Hematopoietic multipotent progenitor cell treated with erythropoietin and hydrocortisone succinate and interleukin-3 and kit ligand, for 17 days (in vitro differentiated cells): Measurements from ENCODE around the gene AADACL4.

ENCODE experiments used
- DNase-seq: peaks from one replicate; pipeline ENCODE4 v3.0.0-alpha.2; 2015; ENCODE audit warnings: low spot score

AADACL4 gene

DNA sequence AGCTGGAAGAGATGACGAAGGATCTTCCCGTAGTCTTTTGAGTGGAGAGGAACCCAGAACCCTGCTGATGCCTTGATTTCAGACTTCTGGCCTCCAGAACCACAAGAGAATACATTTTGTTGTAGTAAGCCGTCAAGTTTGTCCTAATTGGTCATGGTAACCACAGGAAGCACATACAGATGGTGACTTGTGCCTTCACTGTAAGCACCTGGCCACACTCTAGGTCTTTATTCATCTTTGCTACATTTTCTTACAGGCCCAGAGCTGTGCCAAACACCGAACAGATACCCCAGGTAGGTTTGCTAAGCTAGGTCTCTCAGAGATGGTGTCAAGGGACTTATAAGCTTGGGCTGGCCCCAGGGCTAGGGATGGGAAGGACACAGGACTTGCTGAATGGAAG lies 30.7 kb upstream of the AADACL4 start:
- no peak for DNase-seq

DNA sequence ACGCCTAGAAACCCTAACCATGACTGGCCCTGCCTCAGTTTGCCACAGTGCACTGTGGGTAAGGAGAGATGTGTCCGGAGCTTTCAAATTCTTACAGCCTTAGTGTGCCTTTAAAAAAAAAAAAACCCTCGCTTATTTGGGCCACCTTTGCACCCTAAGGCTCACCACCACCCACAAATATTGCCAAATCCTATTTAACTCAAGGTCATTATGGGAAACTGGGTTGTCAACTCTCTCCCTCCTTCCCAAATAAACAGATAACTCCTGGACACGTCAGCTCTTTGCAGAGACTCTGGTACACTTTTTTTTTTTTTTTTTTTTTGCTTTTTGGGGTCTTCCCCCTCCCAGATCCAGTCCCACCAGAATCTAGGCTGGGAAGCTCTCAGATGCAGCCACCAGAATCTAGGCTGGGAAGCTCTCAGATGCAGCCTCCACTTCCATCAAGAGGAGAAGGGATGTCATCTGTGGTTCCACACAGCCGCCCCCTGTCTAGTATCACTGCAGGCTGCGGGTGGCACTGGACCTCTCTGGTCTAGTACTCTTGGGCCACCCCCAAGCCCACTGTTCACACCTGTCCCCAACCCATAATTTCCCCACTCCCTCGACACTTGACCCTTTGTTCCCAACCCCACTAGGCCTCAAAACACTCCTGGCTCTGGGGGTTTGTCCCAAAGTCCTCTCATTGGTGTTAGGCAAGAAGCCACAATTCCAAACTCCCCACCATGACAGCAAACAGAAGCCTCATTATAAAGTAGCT lies 29.3 kb upstream of the AADACL4 start:
- no peak for DNase-seq

DNA sequence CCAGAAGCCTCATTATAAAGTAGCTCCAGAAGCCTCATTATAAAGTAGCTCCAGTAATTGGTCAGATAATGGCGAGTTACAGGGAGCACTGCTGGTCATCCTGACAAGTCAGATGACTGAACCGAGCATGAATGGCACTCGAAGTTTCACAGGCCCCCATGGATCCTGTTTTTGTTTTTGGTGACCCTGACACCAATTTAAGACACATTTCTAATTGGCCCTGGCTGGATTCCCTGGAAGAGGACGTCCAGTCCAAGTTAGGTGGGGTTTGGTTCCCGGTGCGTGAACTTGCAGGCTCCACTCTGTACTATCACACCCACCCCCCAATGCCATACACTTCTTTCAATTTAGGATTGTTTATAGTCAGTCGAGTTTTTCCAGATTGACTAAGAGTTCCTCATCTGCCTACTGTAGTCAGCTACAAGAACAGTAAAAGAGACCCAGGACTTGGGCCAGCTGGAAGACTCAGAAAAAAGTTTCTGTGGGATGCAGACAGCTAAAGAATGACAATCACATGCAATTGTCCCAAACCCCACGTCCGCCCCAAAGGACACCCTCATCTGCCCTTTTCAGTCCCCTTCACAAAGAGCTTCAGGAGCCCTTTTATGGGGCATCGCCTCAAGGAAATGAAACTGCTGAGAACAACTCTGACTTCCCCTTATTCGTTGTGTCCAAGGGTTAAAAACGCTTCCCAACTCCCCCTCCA lies 28.6 kb upstream of the AADACL4 start:
- DNase-seq = no peak

DNA sequence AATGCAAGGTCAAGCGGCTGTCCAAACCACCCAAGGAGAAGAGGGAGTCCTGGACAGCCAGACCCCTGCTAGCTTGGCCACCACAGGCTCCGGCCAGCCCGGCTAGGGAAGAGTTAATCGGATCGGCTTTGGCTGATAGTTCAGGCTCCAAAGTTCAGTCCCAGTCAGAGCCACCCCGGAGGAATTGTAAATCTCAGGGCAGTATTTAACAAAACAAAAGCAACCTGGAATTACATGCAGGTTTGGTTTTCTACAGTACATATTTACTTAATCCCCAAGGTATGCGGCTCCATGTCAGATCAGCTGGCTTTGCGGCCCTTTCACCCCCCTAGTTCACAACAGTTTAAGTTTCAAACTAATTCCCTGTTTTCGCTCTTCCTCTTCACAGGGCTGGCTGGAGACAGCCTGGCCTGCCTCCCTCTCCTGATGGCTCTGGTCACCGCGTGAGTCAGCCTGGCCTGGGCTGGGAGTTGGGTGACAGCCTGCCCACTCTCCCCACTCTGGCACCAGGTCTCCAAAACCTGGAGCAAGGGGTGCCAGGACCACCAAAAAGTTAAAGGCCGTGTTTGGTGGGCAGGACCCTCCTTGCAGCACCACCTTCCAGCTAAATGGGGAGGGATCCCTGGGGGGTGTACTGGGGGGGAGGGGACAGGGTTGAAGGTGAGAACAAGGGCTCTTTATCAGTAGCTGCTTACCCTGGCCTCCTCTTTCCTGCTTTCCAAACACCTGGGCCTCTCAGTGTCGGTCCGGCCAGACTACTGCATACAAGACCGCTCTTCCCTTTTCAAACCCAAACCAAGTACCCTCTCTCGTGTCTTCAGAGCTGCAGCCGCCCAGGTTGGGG lies 27.8 kb upstream of the AADACL4 start:
- DNase-seq = no peak

GRCh38 chr1:12616709-12617373 lies 27.0 kb upstream of the AADACL4 start:
- DNase-seq = no peak

DNA sequence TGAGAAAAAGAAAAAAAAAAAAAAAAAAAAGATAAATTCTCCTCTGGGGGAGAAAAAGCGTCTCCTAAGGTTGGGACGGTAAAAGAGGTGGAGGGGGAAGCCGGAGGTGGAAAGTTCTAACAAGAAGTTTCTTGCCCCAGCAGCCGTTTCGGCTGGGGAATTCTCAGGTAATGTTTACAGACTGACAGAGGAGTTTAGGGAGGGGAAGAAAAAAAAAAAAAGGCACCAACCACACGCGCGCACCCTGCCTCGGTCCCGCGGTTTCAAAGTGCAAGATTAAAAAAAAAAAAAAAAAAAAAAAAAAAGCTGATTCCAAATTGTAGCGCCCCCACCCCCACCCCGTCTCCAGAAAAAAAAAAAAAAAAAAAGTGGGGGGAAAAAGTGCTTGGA lies 26.4 kb upstream of the AADACL4 start:
- DNase-seq = no peak

GRCh38 chr1:12617901-12618660 lies 25.8 kb upstream of the AADACL4 start, which contains the start of gene DHRS3:
Gene DHRS3, minus strand, starts transcription at chr1:12618210. Its CDS starts 862 bp downstream, at chr1:12617348.
- peak; percentile 23 for DNase-seq

DNA sequence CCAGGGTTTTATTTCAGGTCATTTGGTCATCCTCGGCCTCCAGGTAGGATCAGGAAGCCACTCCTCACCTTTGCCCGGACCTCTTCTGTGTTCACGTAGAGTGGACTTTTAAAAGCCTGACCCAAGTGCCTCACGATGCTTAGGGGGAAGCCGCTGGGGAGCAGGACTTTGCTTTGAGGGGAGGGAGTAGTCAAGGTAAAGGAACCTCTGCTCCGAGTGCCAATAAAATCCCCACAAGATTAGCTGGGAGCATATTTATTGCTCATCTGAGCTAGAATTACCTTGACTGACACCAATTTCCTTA lies 25.3 kb upstream of the AADACL4 start:
- DNase-seq = no peak

DNA sequence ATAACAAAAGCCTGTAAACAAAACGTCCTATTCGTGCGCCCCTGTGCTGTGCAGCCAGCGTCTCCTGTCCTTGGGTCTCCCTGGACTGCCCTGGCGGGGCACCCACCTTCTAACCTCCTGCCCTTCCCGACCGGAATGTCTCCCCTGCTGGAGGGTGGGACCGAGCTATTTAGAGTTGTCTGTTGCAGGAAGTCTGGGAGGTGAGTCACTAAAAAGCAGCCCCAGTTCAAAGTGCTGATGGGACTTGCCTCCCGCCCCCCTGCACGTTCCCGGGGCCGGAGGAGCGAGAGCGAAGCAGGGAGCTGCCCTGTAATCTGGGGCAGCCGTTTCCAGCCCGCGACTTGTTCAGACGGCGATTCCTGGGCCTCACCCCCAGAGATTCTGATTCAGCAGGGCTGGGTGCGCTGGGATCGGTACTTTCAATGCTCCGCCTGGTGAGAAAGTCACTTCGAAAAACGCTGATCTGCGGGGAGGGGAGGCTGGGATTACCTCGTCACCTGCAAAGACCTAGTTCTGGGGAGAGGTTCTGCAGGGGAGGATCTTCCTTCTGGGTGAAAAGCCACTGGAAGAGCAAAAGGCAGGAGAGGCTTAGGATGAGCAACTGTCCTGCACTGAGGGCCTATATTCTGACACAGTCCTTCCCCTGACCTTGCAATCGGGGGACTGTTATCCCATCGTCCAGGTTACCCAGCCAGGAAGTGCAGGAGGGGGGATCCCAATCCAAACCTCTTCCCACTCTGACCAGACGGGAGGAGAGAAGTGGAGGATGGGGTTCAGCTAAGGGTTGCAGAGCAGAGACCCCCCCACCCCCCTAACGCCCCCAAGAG lies 24.7 kb upstream of the AADACL4 start:
- DNase-seq = peak; percentile 14

DNA sequence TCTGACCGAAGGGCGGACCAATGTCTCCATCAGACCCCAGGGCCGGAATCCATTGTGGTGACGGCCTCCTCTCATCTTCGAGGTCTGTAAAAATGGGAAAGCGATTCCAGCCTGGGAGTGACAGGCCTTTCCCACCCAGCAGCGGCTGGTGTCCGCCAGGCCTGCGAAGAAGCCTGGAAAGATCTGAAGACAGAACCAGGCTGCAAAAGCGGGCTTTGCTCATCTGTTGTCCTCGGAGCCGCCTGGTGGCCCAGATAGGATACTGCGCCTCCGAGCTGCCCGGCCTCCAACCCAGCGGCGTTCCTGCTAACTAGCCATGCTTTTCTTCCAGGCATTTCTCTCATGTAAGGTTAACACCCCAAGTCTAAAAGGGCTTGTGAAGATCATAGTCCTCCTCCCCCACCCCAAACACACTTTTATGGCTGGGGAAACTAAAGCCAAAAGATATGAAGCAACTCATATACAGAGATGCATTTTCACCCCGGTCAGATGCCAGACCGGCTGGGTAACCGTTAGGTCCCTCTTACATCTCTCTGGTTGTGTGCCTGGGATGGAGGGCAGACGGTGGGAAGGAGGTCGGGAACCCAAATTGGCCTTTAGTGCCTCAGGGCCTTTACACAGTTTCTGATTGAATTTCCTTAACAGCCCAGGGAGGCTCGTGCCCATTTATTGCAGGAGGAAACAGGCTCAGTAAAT lies 23.9 kb upstream of the AADACL4 start:
- peak; percentile 65 for DNase-seq

- DNase-seq = no peak
Observed at GRCh38 chr1:12620488-12620865, 23.4 kb upstream of the AADACL4 start.

- DNase-seq = no peak
Observed at GRCh38 chr1:12620931-12621330, 23.0 kb upstream of the AADACL4 start.

DNA sequence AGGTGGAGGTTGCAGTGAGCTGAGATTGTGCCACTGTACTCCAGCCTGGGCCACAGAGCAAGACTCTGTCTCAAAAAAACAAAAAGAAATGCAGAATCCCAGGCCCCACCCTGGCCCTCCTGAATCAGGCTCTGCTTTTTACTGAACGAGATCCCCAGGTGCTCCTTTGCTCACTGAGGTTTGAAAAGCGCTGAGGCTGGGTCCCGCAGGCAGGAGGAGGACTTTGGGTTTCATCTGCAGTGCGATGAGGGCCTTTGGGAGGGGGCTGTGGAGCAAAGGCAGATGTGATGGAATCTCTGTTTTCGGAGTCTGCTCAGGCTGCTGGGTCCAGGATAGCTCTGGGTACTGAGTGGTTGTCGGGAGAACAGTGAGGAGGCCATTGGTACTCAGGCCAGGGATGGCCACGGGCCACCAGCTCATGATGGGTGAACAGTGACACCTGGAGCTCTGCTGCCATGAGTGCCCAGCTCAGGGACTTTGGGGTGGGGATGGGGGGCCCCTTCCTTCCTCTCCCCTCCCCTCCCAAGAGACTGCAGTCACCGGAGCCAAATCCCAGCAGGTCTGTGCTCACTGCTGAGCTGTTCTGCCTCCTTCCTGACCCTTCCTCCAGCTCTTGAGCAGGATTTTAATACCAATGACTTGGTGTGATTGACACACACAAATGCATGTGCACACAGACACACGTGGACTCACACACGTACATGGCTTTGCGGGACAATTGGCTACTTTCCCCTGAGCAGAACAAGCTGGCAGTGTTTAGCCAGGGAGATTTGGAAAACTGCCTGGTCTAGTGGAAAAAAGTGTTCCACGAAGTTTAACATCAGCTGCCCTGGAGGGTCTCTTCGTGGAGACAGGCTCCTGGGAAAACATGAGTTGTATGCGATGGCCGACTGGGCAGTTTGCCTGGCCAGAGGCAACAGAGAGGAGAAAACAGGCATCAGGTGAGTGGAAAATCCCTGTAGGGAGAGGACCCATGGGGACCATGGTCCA lies 22.2 kb upstream of the AADACL4 start:
- DNase-seq = no peak

GRCh38 chr1:12622506-12622905 lies 21.4 kb upstream of the AADACL4 start:
- no peak for DNase-seq

- no peak for DNase-seq
Observed at GRCh38 chr1:12625276-12625675, 18.6 kb upstream of the AADACL4 start.

- DNase-seq = no peak
Observed at GRCh38 chr1:12626888-12627287, 17.0 kb upstream of the AADACL4 start.

- DNase-seq = no peak
Observed at GRCh38 chr1:12627296-12627695, 16.6 kb upstream of the AADACL4 start.

DNA sequence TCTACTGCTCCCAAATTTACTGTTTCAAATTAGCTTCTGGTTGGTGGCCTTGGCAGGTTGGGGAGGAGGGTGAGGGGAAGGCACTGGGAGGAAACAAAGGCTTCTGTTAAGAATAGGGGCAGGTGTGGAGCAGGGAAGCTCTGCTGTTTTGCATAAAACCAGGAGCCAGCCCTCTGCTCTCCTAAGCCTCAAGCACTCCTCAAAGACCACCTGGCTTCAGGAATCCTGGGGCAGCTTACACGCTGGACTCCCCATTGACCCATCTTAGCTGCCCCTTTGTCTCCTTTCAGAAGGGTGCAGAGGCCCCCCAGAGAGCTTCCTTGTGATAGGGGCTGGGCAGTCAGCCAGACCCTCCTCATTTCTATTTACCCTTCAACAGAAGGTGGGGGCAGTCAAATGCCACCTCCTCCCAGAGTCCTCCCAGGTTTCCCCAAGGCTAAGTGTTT lies 14.4 kb upstream of the AADACL4 start:
- no peak for DNase-seq
